ENCODE measurements around the gene ATF7.

- TF ChIP-seq EZH2 (IDR thresholded peaks at IDR 0.05; ENCODE audit: low read length, missing control alignments) = no peak
- no peak for TF ChIP-seq CTCF (conservative IDR thresholded peaks at IDR 0.05 in 1 of 2, IDR thresholded peaks at IDR 0.05 in 1 of 2; ENCODE audit: low read depth in 1 of 2, low read length in 2 of 2)
Observed at GRCh38 chr12:53625946-53626701, at the start of gene ATF7.
